Ectodermal cell (in vitro differentiated cells): ENCODE data around the gene GOLGA2. TPM values are rescaled to one million over a fixed set of nuclear protein-coding genes. Genes with fewer than 3 reads are reported as not detected.

Source experiments
- H3K27ac ChIP-seq: 2 replicates; pipeline ENCODE4 v1.7.0; 2013; ENCODE audit warnings: mild to moderate bottlenecking, low read depth, low read length; ENCODE audit not compliant: insufficient read depth, poor library complexity, severe bottlenecking
- H3K27me3 ChIP-seq: 2 replicates; pipeline ENCODE4 v1.7.0; 2013; ENCODE audit warnings: mild to moderate bottlenecking, low read length; ENCODE audit not compliant: insufficient read depth, control insufficient read depth, poor library complexity, severe bottlenecking
- H3K36me3 ChIP-seq: one replicate; pipeline ENCODE4 v1.7.0; 2013; ENCODE audit warnings: low read length; ENCODE audit not compliant: control insufficient read depth, insufficient read depth
- H3K4me1 ChIP-seq: one replicate; pipeline ENCODE4 v1.7.0; 2013; ENCODE audit warnings: low read length; ENCODE audit not compliant: control insufficient read depth, insufficient read depth
- H3K4me3 ChIP-seq: 2 replicates; pipeline ENCODE4 v1.7.0; 2013; ENCODE audit warnings: low read depth, low read length, control low read depth; ENCODE audit not compliant: insufficient read depth
- H3K9me3 ChIP-seq: 2 replicates; pipeline ENCODE4 v1.7.0; 2013; ENCODE audit warnings: mild to moderate bottlenecking, low read length, moderate library complexity; ENCODE audit not compliant: control insufficient read depth
- WGBS, 2 experiments: methylation state at CpG; one replicate each; pipeline ENCODE4 v1.1.7; 2013; ENCODE audit warnings: missing lambda C conversion rate in 2 of 2; 5-methylcytosine and 5-hydroxymethylcytosine counted together
- polyA plus RNA-seq, 4 experiments: library from polyadenylated mRNA; stranded (reverse); fragments of 50-300 nt; gene quantifications; one replicate each; pipeline ENCODE4 v1.2.3, GENCODE V29; 2013

The GOLGA2 gene, protein sequence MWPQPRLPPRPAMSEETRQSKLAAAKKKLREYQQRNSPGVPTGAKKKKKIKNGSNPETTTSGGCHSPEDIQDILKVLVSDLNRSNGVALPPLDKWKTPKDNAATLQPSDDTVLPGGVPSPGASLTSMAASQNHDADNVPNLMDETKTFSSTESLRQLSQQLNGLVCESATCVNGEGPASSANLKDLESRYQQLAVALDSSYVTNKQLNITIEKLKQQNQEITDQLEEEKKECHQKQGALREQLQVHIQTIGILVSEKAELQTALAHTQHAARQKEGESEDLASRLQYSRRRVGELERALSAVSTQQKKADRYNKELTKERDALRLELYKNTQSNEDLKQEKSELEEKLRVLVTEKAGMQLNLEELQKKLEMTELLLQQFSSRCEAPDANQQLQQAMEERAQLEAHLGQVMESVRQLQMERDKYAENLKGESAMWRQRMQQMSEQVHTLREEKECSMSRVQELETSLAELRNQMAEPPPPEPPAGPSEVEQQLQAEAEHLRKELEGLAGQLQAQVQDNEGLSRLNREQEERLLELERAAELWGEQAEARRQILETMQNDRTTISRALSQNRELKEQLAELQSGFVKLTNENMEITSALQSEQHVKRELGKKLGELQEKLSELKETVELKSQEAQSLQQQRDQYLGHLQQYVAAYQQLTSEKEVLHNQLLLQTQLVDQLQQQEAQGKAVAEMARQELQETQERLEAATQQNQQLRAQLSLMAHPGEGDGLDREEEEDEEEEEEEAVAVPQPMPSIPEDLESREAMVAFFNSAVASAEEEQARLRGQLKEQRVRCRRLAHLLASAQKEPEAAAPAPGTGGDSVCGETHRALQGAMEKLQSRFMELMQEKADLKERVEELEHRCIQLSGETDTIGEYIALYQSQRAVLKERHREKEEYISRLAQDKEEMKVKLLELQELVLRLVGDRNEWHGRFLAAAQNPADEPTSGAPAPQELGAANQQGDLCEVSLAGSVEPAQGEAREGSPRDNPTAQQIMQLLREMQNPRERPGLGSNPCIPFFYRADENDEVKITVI
- polyA plus RNA-seq (2013, experiment 1 of 4) = 49.5 TPM
- polyA plus RNA-seq (2013, experiment 2 of 4) = 48.8 TPM
- polyA plus RNA-seq (2013, experiment 3 of 4) = 37.3 TPM
- polyA plus RNA-seq (2013, experiment 4 of 4) = 45.8 TPM

DNA sequence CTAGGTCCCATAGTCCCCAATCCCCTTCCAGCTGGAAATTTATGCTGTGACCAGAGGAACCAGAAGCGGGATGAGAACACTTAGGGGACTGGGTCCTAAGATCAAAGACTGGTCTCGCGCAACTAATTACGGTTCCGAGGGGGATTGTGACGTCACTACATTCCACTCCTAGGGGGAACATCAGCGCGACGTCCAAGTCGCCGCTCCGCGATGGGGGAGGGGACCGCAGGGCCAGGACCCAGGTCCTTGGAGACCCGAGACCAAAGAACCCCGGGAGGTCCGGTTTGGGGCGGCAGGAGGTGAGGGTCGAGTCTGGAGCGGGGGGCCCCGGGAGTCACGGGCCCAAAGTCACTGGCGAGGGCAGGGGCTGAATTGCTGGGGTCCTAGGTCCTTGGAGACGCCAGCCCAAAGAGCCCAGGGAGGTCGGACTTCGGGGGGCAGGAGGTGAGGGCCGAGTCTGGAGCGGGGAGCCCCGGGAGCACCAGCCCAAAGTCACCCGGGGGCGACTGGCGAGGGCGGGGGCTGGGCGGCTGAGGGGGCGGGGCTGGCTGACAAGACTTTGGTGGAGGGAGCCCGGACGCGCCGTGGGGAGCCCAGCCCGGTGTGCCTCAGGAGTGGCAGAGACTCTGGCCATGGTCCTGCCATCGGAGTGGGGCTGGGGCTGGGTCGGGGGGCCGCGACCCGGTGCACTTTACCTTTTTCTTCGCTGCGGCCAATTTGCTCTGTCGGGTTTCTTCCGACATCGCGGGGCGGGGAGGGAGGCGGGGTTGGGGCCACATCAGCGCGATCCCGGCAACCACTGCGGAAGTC is at the start of gene GOLGA2:
GOLGA2 (minus strand) TSS at position 810 of the 810 bp plus-strand sequence; CDS start at position 779, 31 bp downstream.
- no peaks in the 10 kb centered on the region for H3K27me3 ChIP-seq
- 0 to 1% methylated on average over 57 of the region's 57 CpGs for WGBS, 2 experiments
- peaks cover 7% of the 10 kb centered on the region for H3K4me1 ChIP-seq
- peak within 1 kb of the TSS; percentile 81 for H3K4me3 ChIP-seq
- no peaks in the 10 kb centered on the region for H3K9me3 ChIP-seq
- peak within 1 kb of the TSS; percentile 70 for H3K27ac ChIP-seq
- H3K36me3 ChIP-seq = peaks cover 13% of the 10 kb centered on the region

DNA sequence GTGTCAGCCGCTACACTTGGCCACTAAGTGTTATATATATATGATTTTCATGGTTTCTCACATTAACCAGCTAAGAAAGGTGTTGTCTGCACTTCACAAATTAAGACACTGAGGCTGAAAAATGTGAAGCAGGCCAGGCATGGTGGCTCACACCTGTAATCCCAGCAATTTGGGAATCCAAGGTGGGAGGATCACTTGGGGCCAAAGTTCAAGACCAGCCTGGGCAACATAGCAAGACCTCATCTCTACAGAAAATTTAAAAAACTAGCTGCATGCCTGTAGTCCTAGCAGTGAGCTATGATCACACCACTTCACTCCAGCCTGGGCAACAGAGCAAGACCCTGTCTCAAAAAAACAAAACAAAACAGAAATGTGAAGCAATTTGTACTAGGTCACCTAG is 48.6 kb upstream of the GOLGA2 start:
- Histone ChIP-seq H3K27me3 (no peaks in the 10 kb centered on the region), H3K4me3 (no peak overlapping the region), H3K9me3 (no peaks in the 10 kb centered on the region), H3K4me1 (peaks cover 10% of the 10 kb centered on the region), H3K36me3 (peaks cover 15% of the 10 kb centered on the region), H3K27ac (no peak overlapping the region)
- 100% methylated on average over 1 of the region's 1 CpG; no CpG with 5 or more reads in 1 of the 2 experiments for WGBS, 2 experiments

DNA sequence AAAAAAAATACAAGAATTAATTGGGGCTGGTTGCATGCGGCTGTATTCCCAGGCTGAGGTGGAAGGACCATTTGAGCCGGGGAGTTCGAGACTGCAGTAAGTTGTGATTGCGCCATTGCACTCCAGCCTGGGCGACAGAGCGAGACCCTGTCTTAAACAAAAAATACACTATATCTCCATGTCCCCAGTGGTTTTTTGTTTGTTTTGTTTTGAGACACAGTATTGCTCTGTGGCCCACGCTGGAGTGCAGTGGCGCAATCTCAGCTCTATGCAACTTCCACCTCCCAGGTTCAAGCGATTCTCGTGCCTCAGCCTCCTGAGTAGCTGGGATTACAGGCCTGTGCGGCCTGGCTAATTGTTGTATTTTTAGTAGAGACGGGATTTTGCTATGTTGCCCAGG is 48.0 kb upstream of the GOLGA2 start:
- H3K4me1 ChIP-seq = peaks cover 10% of the 10 kb centered on the region
- peaks cover 11% of the 10 kb centered on the region for H3K36me3 ChIP-seq
- no peaks in the 10 kb centered on the region for H3K9me3 ChIP-seq
- no peaks in the 10 kb centered on the region for H3K27me3 ChIP-seq
- 93 to 94% methylated on average over 12 of the region's 12 CpGs for WGBS, 2 experiments
- H3K4me3 ChIP-seq = peak overlapping the region; percentile 92
- no peak overlapping the region for H3K27ac ChIP-seq

DNA sequence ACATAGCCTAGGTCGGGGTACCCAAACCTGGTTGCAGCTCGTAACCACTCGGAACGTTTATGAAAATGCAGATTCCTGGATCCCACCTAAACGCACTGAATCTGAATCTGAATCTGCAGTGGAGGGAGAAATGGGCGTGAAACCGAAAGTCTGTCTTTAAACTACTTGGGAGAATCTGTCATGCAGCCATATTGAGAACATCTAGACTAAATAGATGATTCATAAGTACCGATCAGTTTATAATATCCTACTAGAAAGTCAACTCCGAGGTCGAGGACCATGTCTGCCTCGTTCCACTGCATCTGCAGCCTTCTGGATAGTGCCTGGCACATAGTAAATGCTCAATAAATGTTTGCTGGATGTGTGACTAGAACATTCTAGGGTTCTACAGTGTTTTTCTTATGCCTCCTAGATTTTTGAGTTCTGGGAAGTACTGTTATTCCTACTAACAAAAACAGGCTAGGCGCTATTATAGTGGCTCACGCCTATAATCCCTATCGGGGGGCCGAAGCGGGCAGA is 47.5 kb upstream of the GOLGA2 start:
- Histone ChIP-seq H3K9me3 (no peaks in the 10 kb centered on the region), H3K36me3 (peaks cover 6% of the 10 kb centered on the region), H3K27me3 (no peaks in the 10 kb centered on the region), H3K27ac (no peak overlapping the region), H3K4me1 (peaks cover 10% of the 10 kb centered on the region), H3K4me3 (peak overlapping the region; percentile 92)
- WGBS, 2 experiments = 32 to 33% methylated on average over 16 of the region's 16 CpGs

DNA sequence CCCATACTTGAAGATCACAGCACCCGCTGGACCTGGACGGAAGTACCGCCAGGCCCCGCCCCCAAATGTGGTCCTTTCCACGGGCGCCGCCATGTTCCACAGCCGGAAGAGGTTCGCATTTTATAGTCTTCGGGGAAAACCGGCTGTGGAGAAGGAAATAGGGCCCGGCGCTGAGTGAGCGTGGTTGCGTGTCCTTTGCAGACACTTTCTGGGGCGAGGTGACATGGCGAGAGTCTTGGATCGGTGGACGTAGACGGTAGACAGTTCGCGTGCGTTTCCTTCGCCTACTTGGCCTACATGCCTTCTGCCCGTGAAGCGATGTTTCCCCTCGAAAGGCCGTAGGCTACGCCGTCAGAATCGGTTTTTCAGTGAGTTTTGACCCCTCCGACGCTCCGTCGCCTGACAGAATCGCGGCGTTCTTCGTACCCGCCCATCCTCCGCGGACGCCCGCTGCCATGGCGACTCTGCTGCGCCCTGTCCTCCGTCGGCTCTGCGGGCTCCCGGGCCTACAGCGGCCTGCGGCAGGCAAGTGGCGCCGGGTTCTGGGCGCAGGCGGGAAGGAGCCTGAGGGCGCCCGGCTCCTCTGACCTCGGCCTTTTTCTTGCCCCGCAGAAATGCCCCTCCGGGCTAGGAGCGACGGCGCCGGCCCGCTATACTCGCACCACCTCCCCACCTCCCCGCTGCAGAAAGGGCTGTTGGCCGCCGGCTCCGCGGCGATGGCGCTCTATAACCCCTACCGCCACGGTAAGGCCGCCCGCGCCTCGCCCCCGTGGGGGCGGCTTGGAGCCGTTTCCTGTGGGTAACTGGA is 46.8 kb upstream of the GOLGA2 start, which contains the start of the genes COQ4 and TRUB2:
COQ4 (plus strand) TSS at position 436 of the 808 bp plus-strand sequence; CDS start at position 456, 20 bp downstream.
TRUB2 (minus strand) TSS at position 44 of the 808 bp plus-strand sequence; CDS start at position 5, 39 bp downstream.
- H3K9me3 ChIP-seq = no peaks in the 10 kb centered on the region
- H3K36me3 ChIP-seq = peaks cover 8% of the 10 kb centered on the region
- H3K27ac ChIP-seq = peak within 1 kb of the TSS; percentile 88
- 0% methylated on average over 83 of the region's 83 CpGs for WGBS, 2 experiments
- peaks cover 10% of the 10 kb centered on the region for H3K4me1 ChIP-seq
- H3K4me3 ChIP-seq = peak within 1 kb of the TSS; percentile 92
- H3K27me3 ChIP-seq = no peaks in the 10 kb centered on the region

DNA sequence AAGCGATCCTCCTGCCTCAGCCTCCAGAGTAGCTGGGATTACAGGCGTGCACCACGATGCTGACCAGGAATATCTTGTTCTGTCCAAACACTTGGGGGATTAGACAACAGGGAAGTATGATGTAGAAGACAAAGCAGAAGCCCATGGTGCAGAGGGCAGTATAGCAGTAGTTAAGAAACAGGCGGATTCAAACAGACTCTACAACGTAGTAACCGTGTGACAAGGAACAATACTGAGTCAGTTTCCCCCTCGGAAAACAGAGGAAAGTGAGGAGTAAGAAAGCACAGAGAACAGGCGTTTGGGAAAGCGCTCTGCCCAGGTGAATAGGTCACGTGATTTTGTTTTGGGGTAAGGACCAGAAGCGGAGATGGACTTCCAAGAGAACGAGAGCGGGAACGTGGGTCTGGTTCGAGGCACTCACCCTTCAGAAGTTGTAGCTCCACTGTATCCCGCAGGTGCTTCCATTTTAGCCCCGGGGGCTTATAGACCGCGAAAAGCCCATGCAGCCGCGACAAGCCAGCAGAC is 46.1 kb upstream of the GOLGA2 start:
- peak overlapping the region; percentile 92 for H3K4me3 ChIP-seq
- WGBS, 2 experiments = 2 to 3% methylated on average over 21 of the region's 21 CpGs
- H3K27me3 ChIP-seq = no peaks in the 10 kb centered on the region
- peaks cover 14% of the 10 kb centered on the region for H3K36me3 ChIP-seq
- H3K4me1 ChIP-seq = peaks cover 10% of the 10 kb centered on the region
- H3K9me3 ChIP-seq = no peaks in the 10 kb centered on the region
- H3K27ac ChIP-seq = peak overlapping the region; percentile 88

DNA sequence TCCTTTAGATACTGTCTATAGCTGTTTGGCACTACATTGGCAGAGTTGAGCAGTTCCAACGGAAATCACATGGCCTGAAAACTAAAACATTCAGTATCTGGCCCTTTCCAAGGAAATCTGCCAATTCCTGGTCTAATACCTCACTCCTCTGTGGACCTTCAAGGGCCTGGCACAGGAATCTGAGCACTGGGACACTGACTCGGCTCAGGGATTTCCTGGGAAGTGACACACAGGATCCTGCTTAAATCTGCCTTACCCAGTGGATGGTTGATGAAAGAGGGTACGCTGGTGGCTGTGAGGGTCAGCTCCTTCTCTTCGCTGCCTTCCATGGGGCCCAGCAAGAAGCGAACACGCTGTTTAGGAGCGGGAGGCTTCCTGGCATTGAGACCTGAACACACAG is 45.5 kb upstream of the GOLGA2 start:
- WGBS, 2 experiments = 94 to 97% methylated on average over 7 of the region's 7 CpGs
- no peaks in the 10 kb centered on the region for H3K27me3 ChIP-seq
- H3K4me3 ChIP-seq = peak overlapping the region; percentile 92
- H3K4me1 ChIP-seq = peaks cover 10% of the 10 kb centered on the region
- H3K27ac ChIP-seq = no peak overlapping the region
- peaks cover 18% of the 10 kb centered on the region for H3K36me3 ChIP-seq
- no peaks in the 10 kb centered on the region for H3K9me3 ChIP-seq

DNA sequence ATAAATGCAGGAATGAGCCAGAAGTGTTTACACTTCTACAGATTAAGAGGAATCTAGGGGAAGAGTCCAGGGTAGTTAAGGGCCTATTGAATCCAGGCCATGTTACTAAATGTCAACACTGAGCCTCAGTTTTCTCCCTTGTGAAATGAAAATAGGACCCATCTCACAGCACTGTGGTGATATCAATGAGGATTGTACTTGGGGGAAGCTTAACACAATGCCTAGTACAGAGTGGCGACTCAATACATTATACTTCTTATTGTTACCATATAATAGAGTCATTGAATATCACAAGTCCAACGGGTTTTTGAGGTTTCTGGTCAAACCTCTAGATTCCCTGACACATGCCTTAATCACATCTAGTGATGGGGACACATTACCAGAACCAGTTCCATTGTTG is 41.8 kb upstream of the GOLGA2 start:
- peaks cover 27% of the 10 kb centered on the region for H3K36me3 ChIP-seq
- WGBS, 2 experiments = 89 to 90% methylated on average over 1 to 2 of the region's 2 CpGs
- H3K9me3 ChIP-seq = no peaks in the 10 kb centered on the region
- no peak overlapping the region for H3K27ac ChIP-seq
- H3K4me3 ChIP-seq = no peak overlapping the region
- peaks cover 7% of the 10 kb centered on the region for H3K4me1 ChIP-seq
- no peaks in the 10 kb centered on the region for H3K27me3 ChIP-seq
